ENCODE data around the gene PEAK1.
A peak's percentile ranks its signal among the peaks of the same experiment; 100 is the strongest.

Gene PEAK1

GRCh38 chr15:77192451-77192850, 227.5 kb downstream of the PEAK1 start:
- Histone ChIP-seq H3K27ac (ENCODE audit: low read depth, low read length) (no peak overlapping the region), H3K4me1 (ENCODE audit: control insufficient read depth in 1 of 2, insufficient read depth in 2 of 2, low read length in 2 of 2) (no peaks in the 10 kb centered on the region), H4K8ac (ENCODE audit: low read depth, low read length) (no peak overlapping the region), H2AK5ac (ENCODE audit: low read length) (no peak overlapping the region), H3K23ac (ENCODE audit: low read length) (no peak overlapping the region), H3K9ac (ENCODE audit: low read length) (no peak overlapping the region), H3K4me2 (ENCODE audit: low read length) (no peak overlapping the region), H4K12ac (ENCODE audit: low read depth, low read length) (no peak overlapping the region), H3K36me3 (ENCODE audit: control insufficient read depth in 1 of 2, insufficient read depth in 2 of 2, low read length in 2 of 2) (no peaks in the 10 kb centered on the region), H3K18ac (ENCODE audit: low read length) (no peak overlapping the region), H3K14ac (ENCODE audit: low read length) (no peak overlapping the region), H3K27me3 (ENCODE audit: insufficient read depth, low read length) (no peaks in the 10 kb centered on the region), H3K9me3 (ENCODE audit: insufficient read depth, low read depth, low read length) (no peaks in the 10 kb centered on the region), H3K4ac (ENCODE audit: low read depth, low read length) (no peak overlapping the region), H2AFZ (ENCODE audit: insufficient read depth, low read length, poor library complexity) (no peak overlapping the region), H3K79me1 (ENCODE audit: low read length) (no peaks in the 10 kb centered on the region), H3K4me3 (ENCODE audit: low read depth, low read length) (no peak overlapping the region), H2BK5ac (ENCODE audit: low read depth, low read length, poor library complexity) (no peak overlapping the region), H2BK12ac (ENCODE audit: low read length) (no peak overlapping the region), H2BK120ac (ENCODE audit: insufficient read depth, low read length, poor library complexity) (no peak overlapping the region), H4K91ac (ENCODE audit: low read depth, low read length) (no peak overlapping the region), H3K79me2 (ENCODE audit: control insufficient read depth, insufficient read depth, low read length, poor library complexity) (no peaks in the 10 kb centered on the region)
- DNase-seq, result no peak
- no CpG with 5 or more reads among the region's 4 CpGs for WGBS (ENCODE audit: extremely low coverage, insufficient coverage, insufficient read length)

DNA sequence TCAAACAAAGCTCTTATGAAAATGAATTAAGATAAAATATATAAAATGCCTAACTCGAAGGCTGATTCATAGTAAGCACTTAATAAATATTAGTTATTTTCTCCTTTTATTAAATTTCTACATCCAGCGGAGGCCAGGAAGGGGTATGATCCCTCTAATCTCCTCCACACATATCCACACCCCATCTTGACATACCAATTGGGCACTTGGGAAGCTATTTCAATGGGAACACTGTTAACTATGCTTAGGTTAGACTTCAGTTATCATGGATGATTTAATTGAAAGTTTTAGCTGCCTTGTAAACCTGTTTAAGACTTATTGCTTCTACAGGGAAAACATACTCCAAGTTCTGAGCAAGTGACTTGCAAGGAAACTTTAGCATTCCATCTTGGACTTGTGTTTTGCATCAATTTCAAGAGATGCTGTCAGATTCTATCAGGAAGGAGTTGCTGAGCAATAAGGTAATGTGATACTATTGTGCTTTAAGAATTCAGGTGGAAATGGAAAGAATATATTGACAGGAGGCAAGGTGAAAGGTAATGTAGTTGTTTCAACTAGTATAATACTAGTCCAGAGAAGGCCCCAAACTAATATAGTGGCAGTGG, 228.6 kb downstream of the PEAK1 start:
- Histone ChIP-seq H3K79me1 (ENCODE audit: low read length) (no peaks in the 10 kb centered on the region), H3K23ac (ENCODE audit: low read length) (no peak overlapping the region), H3K4me1 (ENCODE audit: control insufficient read depth in 1 of 2, insufficient read depth in 2 of 2, low read length in 2 of 2) (no peaks in the 10 kb centered on the region), H2BK5ac (ENCODE audit: low read depth, low read length, poor library complexity) (no peak overlapping the region), H4K91ac (ENCODE audit: low read depth, low read length) (no peak overlapping the region), H2AK5ac (ENCODE audit: low read length) (no peak overlapping the region), H3K9ac (ENCODE audit: low read length) (no peak overlapping the region), H3K36me3 (ENCODE audit: control insufficient read depth in 1 of 2, insufficient read depth in 2 of 2, low read length in 2 of 2) (no peaks in the 10 kb centered on the region), H3K4me2 (ENCODE audit: low read length) (no peak overlapping the region), H3K27me3 (ENCODE audit: insufficient read depth, low read length) (no peaks in the 10 kb centered on the region), H4K8ac (ENCODE audit: low read depth, low read length) (no peak overlapping the region), H3K9me3 (ENCODE audit: insufficient read depth, low read depth, low read length) (no peaks in the 10 kb centered on the region), H2AFZ (ENCODE audit: insufficient read depth, low read length, poor library complexity) (no peak overlapping the region), H2BK12ac (ENCODE audit: low read length) (no peak overlapping the region), H3K4me3 (ENCODE audit: low read depth, low read length) (no peak overlapping the region), H3K27ac (ENCODE audit: low read depth, low read length) (no peak overlapping the region), H3K14ac (ENCODE audit: low read length) (no peak overlapping the region), H4K12ac (ENCODE audit: low read depth, low read length) (no peak overlapping the region), H3K18ac (ENCODE audit: low read length) (no peak overlapping the region), H3K4ac (ENCODE audit: low read depth, low read length) (no peak overlapping the region), H3K79me2 (ENCODE audit: control insufficient read depth, insufficient read depth, low read length, poor library complexity) (no peaks in the 10 kb centered on the region), H2BK120ac (ENCODE audit: insufficient read depth, low read length, poor library complexity) (no peak overlapping the region)
- DNase-seq, result no peak
- no CpG with 5 or more reads among the region's 2 CpGs for WGBS (ENCODE audit: extremely low coverage, insufficient coverage, insufficient read length)

- Histone ChIP-seq H3K4ac (ENCODE audit: low read depth, low read length) (no peak overlapping the region), H3K27me3 (ENCODE audit: insufficient read depth, low read length) (no peaks in the 10 kb centered on the region), H2BK12ac (ENCODE audit: low read length) (no peak overlapping the region), H3K79me2 (ENCODE audit: control insufficient read depth, insufficient read depth, low read length, poor library complexity) (no peaks in the 10 kb centered on the region), H3K9ac (ENCODE audit: low read length) (no peak overlapping the region), H3K18ac (ENCODE audit: low read length) (no peak overlapping the region), H4K12ac (ENCODE audit: low read depth, low read length) (no peak overlapping the region), H2BK5ac (ENCODE audit: low read depth, low read length, poor library complexity) (no peak overlapping the region), H3K4me3 (ENCODE audit: low read depth, low read length) (no peak overlapping the region), H3K14ac (ENCODE audit: low read length) (no peak overlapping the region), H3K23ac (ENCODE audit: low read length) (no peak overlapping the region), H3K36me3 (ENCODE audit: control insufficient read depth in 1 of 2, insufficient read depth in 2 of 2, low read length in 2 of 2) (no peaks in the 10 kb centered on the region), H3K4me2 (ENCODE audit: low read length) (no peak overlapping the region), H3K79me1 (ENCODE audit: low read length) (no peaks in the 10 kb centered on the region), H4K8ac (ENCODE audit: low read depth, low read length) (no peak overlapping the region), H3K27ac (ENCODE audit: low read depth, low read length) (no peak overlapping the region), H2AK5ac (ENCODE audit: low read length) (no peak overlapping the region), H3K4me1 (ENCODE audit: control insufficient read depth in 1 of 2, insufficient read depth in 2 of 2, low read length in 2 of 2) (no peaks in the 10 kb centered on the region), H2BK120ac (ENCODE audit: insufficient read depth, low read length, poor library complexity) (no peak overlapping the region), H4K91ac (ENCODE audit: low read depth, low read length) (no peak overlapping the region), H3K9me3 (ENCODE audit: insufficient read depth, low read depth, low read length) (no peaks in the 10 kb centered on the region), H2AFZ (ENCODE audit: insufficient read depth, low read length, poor library complexity) (no peak overlapping the region)
- WGBS (ENCODE audit: extremely low coverage, insufficient coverage, insufficient read length), result 100% methylated on average over 1 of the region's 4 CpGs
- DNase-seq, result peak in 1 of 2 donors; percentile 46
These were observed 232.0 kb downstream of the PEAK1 start for GRCh38 chr15:77187751-77188464.

- Histone ChIP-seq H4K8ac (ENCODE audit: low read depth, low read length) (no peak overlapping the region), H3K4ac (ENCODE audit: low read depth, low read length) (no peak overlapping the region), H3K4me2 (ENCODE audit: low read length) (no peak overlapping the region), H3K27ac (ENCODE audit: low read depth, low read length) (no peak overlapping the region), H3K36me3 (ENCODE audit: control insufficient read depth in 1 of 2, insufficient read depth in 2 of 2, low read length in 2 of 2) (no peaks in the 10 kb centered on the region), H3K79me1 (ENCODE audit: low read length) (no peaks in the 10 kb centered on the region), H2AFZ (ENCODE audit: insufficient read depth, low read length, poor library complexity) (no peak overlapping the region), H4K91ac (ENCODE audit: low read depth, low read length) (no peak overlapping the region), H2AK5ac (ENCODE audit: low read length) (no peak overlapping the region), H2BK5ac (ENCODE audit: low read depth, low read length, poor library complexity) (no peak overlapping the region), H2BK12ac (ENCODE audit: low read length) (no peak overlapping the region), H3K23ac (ENCODE audit: low read length) (no peak overlapping the region), H3K79me2 (ENCODE audit: control insufficient read depth, insufficient read depth, low read length, poor library complexity) (no peaks in the 10 kb centered on the region), H3K4me1 (ENCODE audit: control insufficient read depth in 1 of 2, insufficient read depth in 2 of 2, low read length in 2 of 2) (no peaks in the 10 kb centered on the region), H3K4me3 (ENCODE audit: low read depth, low read length) (no peak overlapping the region), H3K9me3 (ENCODE audit: insufficient read depth, low read depth, low read length) (no peaks in the 10 kb centered on the region), H3K27me3 (ENCODE audit: insufficient read depth, low read length) (no peaks in the 10 kb centered on the region), H2BK120ac (ENCODE audit: insufficient read depth, low read length, poor library complexity) (no peak overlapping the region), H3K14ac (ENCODE audit: low read length) (no peak overlapping the region), H3K18ac (ENCODE audit: low read length) (no peak overlapping the region), H3K9ac (ENCODE audit: low read length) (no peak overlapping the region), H4K12ac (ENCODE audit: low read depth, low read length) (no peak overlapping the region)
- no CpG with 5 or more reads among the region's 3 CpGs for WGBS (ENCODE audit: extremely low coverage, insufficient coverage, insufficient read length)
- DNase-seq, result peak in 1 of 2 donors; percentile 6
These were observed 233.3 kb downstream of the PEAK1 start for GRCh38 chr15:77186594-77187011.

All from trophoblast cell (in vitro differentiated cells and primary cell).